Epithelial cell of proximal tubule (primary cell): Measurements from ENCODE around the gene IL11. TPM values are rescaled to one million over a fixed set of nuclear protein-coding genes. Genes with fewer than 3 reads are reported as not detected.
"Not testable (repeated sequence)": the region's sequence is repeated elsewhere in the genome, so short reads cannot be mapped to it uniquely, and the experiment has no call there.

ENCODE experiments used
- DNase-seq: peaks from one replicate; pipeline ENCODE4 v3.0.0-alpha.2; 2011; ENCODE audit warnings: low read depth
- H3K4me3 ChIP-seq: 2 replicates; pipeline ENCODE4 v1.5.1; 2011; ENCODE audit warnings: low read depth, mild to moderate bottlenecking, low read length
- CTCF ChIP-seq: conservative IDR thresholded peaks from 2 replicates; pipeline ENCODE4 v1.5.1; 2012; ENCODE audit warnings: low read depth, mild to moderate bottlenecking, low read length
- total RNA-seq: library from RNA; depleted of rRNA; stranded (reverse); fragments of >200 nt; gene quantifications from 2 replicates; pipeline ENCODE4 v1.2.3, GENCODE V29; 2015

IL11 gene
- total RNA-seq, 1 donor from 2014 or later, result 31.0 TPM

- DNase-seq, result no peak
- peak; percentile 33 for TF ChIP-seq CTCF
- H3K4me3 ChIP-seq, result peak overlapping the region; percentile 89
These were observed 29.5 kb downstream of the IL11 start for GRCh38 chr19:55340784-55341147.

- DNase-seq, result no peak
- H3K4me3 ChIP-seq, result peak overlapping the region; percentile 89
These were observed 30.1 kb downstream of the IL11 start for GRCh38 chr19:55339889-55340783.

GRCh38 chr19:55339105-55339888 lies 31.0 kb downstream of the IL11 start, which contains the start of gene KMT5C:
Gene KMT5C, plus strand, starts transcription at chr19:55339876. Its CDS starts 2,061 bp downstream, at chr19:55341937.
- TF ChIP-seq CTCF, result peak; percentile 37
- H3K4me3 ChIP-seq, result peak within 1 kb of the TSS; percentile 89
- DNase-seq, result peak; percentile 99

More at GRCh38 chr19:55339889-55340783, 30.1 kb downstream of the IL11 start:
- no peak for TF ChIP-seq CTCF

GRCh38 chr19:55336101-55336500 lies 34.2 kb downstream of the IL11 start:
- no peak for DNase-seq
- no peak for TF ChIP-seq CTCF

GRCh38 chr19:55333870-55334269 lies 36.4 kb downstream of the IL11 start:
- H3K4me3 ChIP-seq, result no peak overlapping the region
- peak; percentile 33 for DNase-seq
- no peak for TF ChIP-seq CTCF

More at GRCh38 chr19:55336101-55336500, 34.2 kb downstream of the IL11 start:
- no peak overlapping the region for H3K4me3 ChIP-seq

GRCh38 chr19:55329791-55330190 lies 40.5 kb downstream of the IL11 start:
- not testable (repeated sequence) for H3K4me3 ChIP-seq

GRCh38 chr19:55328774-55329318 lies 41.4 kb downstream of the IL11 start:
- DNase-seq, H3K4me3 ChIP-seq: not testable (repeated sequence)

More at GRCh38 chr19:55329791-55330190, 40.5 kb downstream of the IL11 start:
- not testable (repeated sequence) for DNase-seq
